Spleen (tissue), 11 donors: Measurements from ENCODE around the gene MYL5. TPM values are rescaled to one million over a fixed set of nuclear protein-coding genes. Genes with fewer than 3 reads are reported as not detected.
A peak's percentile ranks its signal among the peaks of the same experiment; 100 is the strongest.
"Not testable (repeated sequence)": the region's sequence is repeated elsewhere in the genome, so short reads cannot be mapped to it uniquely, and the experiment has no call there.

Experiments
- DNase-seq: peaks from one replicate; pipeline ENCODE4 v3.0.0-alpha.2; 2020
- H3K27ac ChIP-seq, 8 donors: fragments of 200-600 bp; sonication (generic) in 7 of 8; 1 replicate in 4 of 8; 2 replicates in 4 of 8; pipeline versions ENCODE4 v1.5.0 to v1.8.0; 2016 to 2021; ENCODE audit warnings: inconsistent platforms in 4 of 8, mild to moderate bottlenecking in 4 of 8, moderate library complexity in 1 of 8
- H3K27me3 ChIP-seq, 7 donors: fragments of 200-600 bp; sonication (generic) in 6 of 7; replicated peaks in 1 of 7; 1 replicate in 4 of 7; 2 replicates in 3 of 7; pipeline versions ENCODE4 v1.5.0 to v1.8.0; 2016 to 2021; ENCODE audit warnings: inconsistent platforms in 3 of 7, mild to moderate bottlenecking in 1 of 7
- H3K36me3 ChIP-seq, 6 donors: fragments of 200-600 bp; sonication (generic) in 5 of 6; 1 replicate in 4 of 6; 2 replicates in 2 of 6; pipeline versions ENCODE4 v1.5.0 to v1.8.0; 2016 to 2021; ENCODE audit warnings: inconsistent platforms in 2 of 6
- H3K4me1 ChIP-seq, 6 donors: fragments of 200-600 bp; sonication (generic) in 5 of 6; 1 replicate in 3 of 6; 2 replicates in 3 of 6; pipeline versions ENCODE4 v1.5.0 to v1.8.0; 2016 to 2021; ENCODE audit warnings: inconsistent platforms in 3 of 6
- H3K4me3 ChIP-seq, 8 donors: fragments of 200-600 bp; sonication (generic) in 7 of 8; 1 replicate in 4 of 8; 2 replicates in 4 of 8; pipeline versions ENCODE4 v1.5.0 to v1.8.0; 2016 to 2021; ENCODE audit warnings: inconsistent platforms in 4 of 8, mild to moderate bottlenecking in 4 of 8, moderate library complexity in 2 of 8
- H3K9me3 ChIP-seq, 8 donors: fragments of 200-600 bp; sonication (generic) in 7 of 8; 1 replicate in 4 of 8; 2 replicates in 4 of 8; pipeline versions ENCODE4 v1.5.0 to v1.8.0; 2016 to 2021; ENCODE audit warnings: inconsistent platforms in 4 of 8
- POLR2A ChIP-seq, 3 donors: fragments of 450-650 bp; IDR thresholded peaks; one replicate each; pipeline ENCODE4 v1.5.1; 2017; ENCODE audit warnings: antibody characterized with exemption in 3 of 3, mild to moderate bottlenecking in 1 of 3
- POLR2AphosphoS5 ChIP-seq, 3 donors: sonication (generic); formaldehyde crosslinking; IDR thresholded peaks; one replicate each; pipeline ENCODE4 v1.5.1; 2017; ENCODE audit warnings: antibody characterized with exemption in 3 of 3
- WGBS, 5 donors: extraction: QIAGEN DNeasy Blood & Tissue Kit in 3 of 5; methylation state at CpG; one replicate each; pipeline versions ENCODE4 v1.1.5 to v1.1.7; 2013 to 2018; 5-methylcytosine and 5-hydroxymethylcytosine counted together
- intact Hi-C: fragments of 100-400 bp; cut with DNase I; formaldehyde crosslinking; loops from one replicate; pipeline ENCODE4 v1.15.0; 2023; ENCODE audit warnings: low total_unique reads
- polyA plus RNA-seq, 3 donors: library from polyadenylated mRNA; stranded (reverse); fragments of 200-250 nt; gene quantifications; one replicate each; pipeline ENCODE4 v1.2.1, GENCODE V29; 2013
- total RNA-seq, 7 donors: library from RNA; depleted of rRNA in 3 of 7; stranded (reverse); fragments of >200 nt in 3 of 7; fragmentation: NEBNext Ultra II Directional in 4 of 7; extraction: Animal tissue kit (Norgen Biotek cat#: 25700) in 4 of 7; gene quantifications; one replicate each; pipeline versions ENCODE4 v1.1.0 to v1.2.1, GENCODE V29; 2016 to 2021
- TF ChIP-seq, protein P1 (sequence below), 11 experiments: fragments of 200-600 bp in 7 of 11; fragments of 450-650 bp in 4 of 11; sonication (generic) in 4 of 11; IDR thresholded peaks in 8 of 11; conservative IDR thresholded peaks in 3 of 11; 1 replicate in 7 of 11; 2 replicates in 4 of 11; pipeline versions ENCODE4 v1.4.0 to v1.8.0; 2016 to 2021; ENCODE audit warnings: antibody characterized with exemption in 11 of 11, inconsistent platforms in 4 of 11, mild to moderate bottlenecking in 1 of 11
- donor health status: healthy with polysubstance abuse.
- donor health status: DM: no; HTN: no; CAD: no; lungs with moderate emphysema.
- donor health status: DM: no; HTN: no; CAD: no.
- donor health status: Bipolar disorder and iron deficiency.
- donor health status: healthy.
- donor health status: DM: no; HTN: no; CAD: no.
- donor health status: DM: yes; HTN: yes; CAD: no.

MYL5 gene
- total and polyA plus RNA-seq, 10 donors = 9.2 to 32.6 (median 19.2) TPM

- intact Hi-C loops = no loop called here
- 95 to 100% (median 97%) methylated on average over 1 of the region's 1 CpG for WGBS, 5 donors
- Histone ChIP-seq H3K4me3 (peak overlapping the region in 4 of 8 donors; percentile 52 to 90 (median 75)), H3K4me1 (peaks cover 13 to 71% (median 38%) of the 10 kb centered on the region in 6 donors), H3K27ac (peak overlapping the region in 5 of 8 donors; percentile 88 to 97 (median 94)), H3K9me3 (no peaks in the 10 kb centered on the region), H3K36me3 (peaks cover 0 to 6% (median 0%) of the 10 kb centered on the region in 6 donors), H3K27me3 (no peaks in the 10 kb centered on the region)
- TF ChIP-seq, protein P1, sequence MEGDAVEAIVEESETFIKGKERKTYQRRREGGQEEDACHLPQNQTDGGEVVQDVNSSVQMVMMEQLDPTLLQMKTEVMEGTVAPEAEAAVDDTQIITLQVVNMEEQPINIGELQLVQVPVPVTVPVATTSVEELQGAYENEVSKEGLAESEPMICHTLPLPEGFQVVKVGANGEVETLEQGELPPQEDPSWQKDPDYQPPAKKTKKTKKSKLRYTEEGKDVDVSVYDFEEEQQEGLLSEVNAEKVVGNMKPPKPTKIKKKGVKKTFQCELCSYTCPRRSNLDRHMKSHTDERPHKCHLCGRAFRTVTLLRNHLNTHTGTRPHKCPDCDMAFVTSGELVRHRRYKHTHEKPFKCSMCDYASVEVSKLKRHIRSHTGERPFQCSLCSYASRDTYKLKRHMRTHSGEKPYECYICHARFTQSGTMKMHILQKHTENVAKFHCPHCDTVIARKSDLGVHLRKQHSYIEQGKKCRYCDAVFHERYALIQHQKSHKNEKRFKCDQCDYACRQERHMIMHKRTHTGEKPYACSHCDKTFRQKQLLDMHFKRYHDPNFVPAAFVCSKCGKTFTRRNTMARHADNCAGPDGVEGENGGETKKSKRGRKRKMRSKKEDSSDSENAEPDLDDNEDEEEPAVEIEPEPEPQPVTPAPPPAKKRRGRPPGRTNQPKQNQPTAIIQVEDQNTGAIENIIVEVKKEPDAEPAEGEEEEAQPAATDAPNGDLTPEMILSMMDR (IDR thresholded peaks at IDR 0.05 in 8 of 11, conservative IDR thresholded peaks at IDR 0.05 in 3 of 11) = no peak
- TF ChIP-seq POLR2A (IDR thresholded peaks at IDR 0.05) = no peak
- TF ChIP-seq POLR2AphosphoS5 (IDR thresholded peaks at IDR 0.05) = no peak
- no peak for DNase-seq
Measured at GRCh38 chr4:704971-705277, 30.6 kb downstream of the MYL5 start.

- intact Hi-C loops = no loop called here
- H3K27ac ChIP-seq = peak within 1 kb of the TSS; percentile 88 to 97 (median 94)
Measured at GRCh38 chr4:705278-706082, 31.1 kb downstream of the MYL5 start, which contains the start of gene PCGF3. TSS of gene PCGF3 (plus strand) at chr4:705832. CDS start at chr4:733681, 27,849 bp downstream.

DNA sequence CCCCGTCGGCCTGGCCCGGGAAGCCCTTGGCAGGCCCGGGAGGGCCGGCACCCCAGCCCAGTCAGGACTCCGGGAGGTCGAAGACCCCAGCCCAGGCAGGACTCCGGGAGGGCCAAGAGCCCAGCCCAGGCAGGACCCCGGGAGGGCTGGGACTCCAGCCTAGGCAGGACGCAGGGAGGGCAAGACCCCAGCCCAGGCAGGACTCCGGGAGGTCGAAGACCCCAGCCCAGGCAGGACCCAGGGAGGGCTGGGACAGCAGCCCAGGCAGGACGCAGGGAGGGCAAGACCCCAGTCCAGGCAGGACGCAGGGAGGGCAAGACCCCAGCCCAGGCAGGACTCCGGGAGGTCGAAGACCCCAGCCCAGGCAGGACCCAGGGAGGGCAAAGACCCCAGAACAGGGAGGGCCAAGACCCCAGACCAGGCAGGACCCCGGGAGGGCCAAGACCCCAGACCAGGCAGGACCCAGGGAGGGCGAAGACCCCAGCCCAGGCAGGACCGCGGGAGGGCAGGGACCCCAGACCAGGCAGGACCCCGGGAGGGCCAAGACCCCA is 31.8 kb downstream of the MYL5 start:
- intact Hi-C loops, H3K9me3 ChIP-seq, DNase-seq, H3K27me3 ChIP-seq: not testable (repeated sequence)
- Histone ChIP-seq H3K27ac (peak overlapping the region; percentile 88 to 97 (median 94)), H3K36me3 (peaks cover 0 to 17% (median 0%) of the 10 kb centered on the region in 6 donors), H3K4me1 (peaks cover 12 to 71% (median 42%) of the 10 kb centered on the region in 6 donors), H3K4me3 (peak overlapping the region; percentile 52 to 90 (median 75))
- 0 to 8% (median 5%) methylated on average over 3 to 21 of the region's 21 CpGs for WGBS, 5 donors

More at GRCh38 chr4:705278-706082, 31.1 kb downstream of the MYL5 start, which contains the start of gene PCGF3:
- 2 to 4% (median 3%) methylated on average over 54 to 82 of the region's 82 CpGs for WGBS, 5 donors
- Histone ChIP-seq H3K36me3 (peaks cover 0 to 11% (median 0%) of the 10 kb centered on the region in 6 donors), H3K9me3 (no peaks in the 10 kb centered on the region), H3K4me3 (peak within 1 kb of the TSS; percentile 52 to 90 (median 75)), H3K4me1 (peaks cover 12 to 71% (median 39%) of the 10 kb centered on the region in 6 donors), H3K27me3 (no peaks in the 10 kb centered on the region)
- peak; percentile 100 for DNase-seq
- TF ChIP-seq, protein P1 (IDR thresholded peaks at IDR 0.05 in 8 of 11, conservative IDR thresholded peaks at IDR 0.05 in 3 of 11) = no peak
- peak in 1 of 3 donors; percentile 38 for TF ChIP-seq POLR2A (IDR thresholded peaks at IDR 0.05)
- peak; percentile 92 for TF ChIP-seq POLR2AphosphoS5 (IDR thresholded peaks at IDR 0.05)

- intact Hi-C loops = no loop called here
- peak; percentile 77 for DNase-seq
- H3K4me3 ChIP-seq = peak overlapping the region in 6 of 8 donors; percentile 13 to 90 (median 63)
- no peaks in the 10 kb centered on the region for H3K27me3 ChIP-seq
- WGBS, 5 donors = 46 to 77% (median 69%) methylated on average over 6 to 21 of the region's 21 CpGs
- no peak for TF ChIP-seq POLR2A (IDR thresholded peaks at IDR 0.05)
- TF ChIP-seq, protein P1 (IDR thresholded peaks at IDR 0.05 in 8 of 11, conservative IDR thresholded peaks at IDR 0.05 in 3 of 11) = no peak
- TF ChIP-seq POLR2AphosphoS5 (IDR thresholded peaks at IDR 0.05) = no peak
- H3K27ac ChIP-seq = peak overlapping the region in 3 of 8 donors; percentile 21 to 97 (median 32)
- H3K9me3 ChIP-seq = no peaks in the 10 kb centered on the region
- peaks cover 12 to 72% (median 42%) of the 10 kb centered on the region in 6 donors for H3K4me1 ChIP-seq
- H3K36me3 ChIP-seq = peaks cover 0 to 17% (median 0%) of the 10 kb centered on the region in 6 donors
Measured at GRCh38 chr4:706834-707598, 32.7 kb downstream of the MYL5 start.
